A673 (cell line): ENCODE data around the gene GALNT9. TPM values are rescaled to one million over a fixed set of nuclear protein-coding genes. Genes with fewer than 3 reads are reported as not detected.

Experiments used
- BruUV-seq: library from RNA; stranded (reverse); fragments of 400-500 nt; replicated peaks from 2 replicates; lab custom pipeline; 2021; lab: Mats Ljungman, UMichigan
- CTCF ChIA-PET: fragments of 300-600 bp; sonication (Branson Sonifier 250); formaldehyde crosslinking; loops from one replicate; lab custom pipeline; 2022; ENCODE audit warnings: antibody characterized with exemption; lab: Charles Lee
- POLR2A ChIA-PET: fragments of 300-600 bp; sonication (Branson Sonifier 250); formaldehyde crosslinking; loops from one replicate; lab custom pipeline; 2022; ENCODE audit warnings: antibody characterized with exemption; ENCODE audit not compliant: low non-redundant PET; lab: Charles Lee
- DNase-seq: peaks from one replicate; pipeline ENCODE4 v3.0.0-alpha.2; 2015; ENCODE audit warnings: low spot score
- H3K27ac ChIP-seq: fragments of 200-600 bp; sonication (generic); 2 replicates; pipeline ENCODE4 v1.5.1; 2016; ENCODE audit warnings: mixed run types, low read depth, mild to moderate bottlenecking, mixed read lengths, antibody characterized with exemption, low read length; ENCODE audit not compliant: poor library complexity, severe bottlenecking
- H3K27me3 ChIP-seq: fragments of 200-600 bp; sonication (generic); replicated peaks from 2 replicates; pipeline ENCODE4 v1.6.1; 2017; ENCODE audit warnings: mixed run types, low read depth, mild to moderate bottlenecking, mixed read lengths, antibody characterized with exemption, low read length; ENCODE audit not compliant: insufficient read depth, poor library complexity
- H3K36me3 ChIP-seq: fragments of 200-600 bp; sonication (generic); 2 replicates; pipeline ENCODE4 v1.6.1; 2016; ENCODE audit warnings: mixed run types, mild to moderate bottlenecking, mixed read lengths, antibody characterized with exemption, low read length; ENCODE audit not compliant: insufficient read depth, poor library complexity, severe bottlenecking
- H3K4me1 ChIP-seq: fragments of 200-600 bp; sonication (generic); 2 replicates; pipeline ENCODE4 v1.6.1; 2017; ENCODE audit warnings: mixed run types, mild to moderate bottlenecking, mixed read lengths, antibody characterized with exemption, low read length; ENCODE audit not compliant: insufficient read depth, poor library complexity, severe bottlenecking
- H3K4me3 ChIP-seq: fragments of 200-600 bp; sonication (generic); 2 replicates; pipeline ENCODE4 v1.5.1; 2016; ENCODE audit warnings: low read depth, mixed run types, mild to moderate bottlenecking, mixed read lengths, low read length; ENCODE audit not compliant: poor library complexity, severe bottlenecking
- H3K9me3 ChIP-seq: fragments of 200-600 bp; sonication (generic); 2 replicates; pipeline ENCODE4 v1.6.1; 2016; ENCODE audit warnings: mixed run types, low read depth, mild to moderate bottlenecking, mixed read lengths, antibody characterized with exemption, low read length; ENCODE audit not compliant: poor library complexity, severe bottlenecking
- EZH2 ChIP-seq: fragments of 200-600 bp; sonication (generic); IDR thresholded peaks from 2 replicates; pipeline ENCODE4 v1.6.1; 2017; ENCODE audit warnings: borderline replicate concordance, low read depth, mild to moderate bottlenecking, mixed read lengths, antibody characterized with exemption, low read length; ENCODE audit not compliant: poor library complexity, severe bottlenecking
- intact Hi-C: fragments of 100-400 bp; cut with micrococcal nuclease; formaldehyde crosslinking; loops from one replicate; pipeline ENCODE4 v1.10.0; 2022; ENCODE audit not compliant: unreplicated experiment
- total RNA-seq: library from RNA; stranded (reverse); gene quantifications from 2 replicates; pipeline ENCODE4 v1.2.3, GENCODE V29; 2021
- TF ChIP-seq, protein P1 (sequence below): fragments of 300-800, 200-600 bp; sonication (generic); conservative IDR thresholded peaks from 2 replicates; pipeline ENCODE4 v1.5.1; 2017; ENCODE audit warnings: low read depth, mild to moderate bottlenecking, antibody characterized with exemption, low read length, moderate library complexity, mixed read lengths

The GALNT9 gene
- total RNA-seq, 1 experiment from 2014 or later = 7.4 TPM

DNA sequence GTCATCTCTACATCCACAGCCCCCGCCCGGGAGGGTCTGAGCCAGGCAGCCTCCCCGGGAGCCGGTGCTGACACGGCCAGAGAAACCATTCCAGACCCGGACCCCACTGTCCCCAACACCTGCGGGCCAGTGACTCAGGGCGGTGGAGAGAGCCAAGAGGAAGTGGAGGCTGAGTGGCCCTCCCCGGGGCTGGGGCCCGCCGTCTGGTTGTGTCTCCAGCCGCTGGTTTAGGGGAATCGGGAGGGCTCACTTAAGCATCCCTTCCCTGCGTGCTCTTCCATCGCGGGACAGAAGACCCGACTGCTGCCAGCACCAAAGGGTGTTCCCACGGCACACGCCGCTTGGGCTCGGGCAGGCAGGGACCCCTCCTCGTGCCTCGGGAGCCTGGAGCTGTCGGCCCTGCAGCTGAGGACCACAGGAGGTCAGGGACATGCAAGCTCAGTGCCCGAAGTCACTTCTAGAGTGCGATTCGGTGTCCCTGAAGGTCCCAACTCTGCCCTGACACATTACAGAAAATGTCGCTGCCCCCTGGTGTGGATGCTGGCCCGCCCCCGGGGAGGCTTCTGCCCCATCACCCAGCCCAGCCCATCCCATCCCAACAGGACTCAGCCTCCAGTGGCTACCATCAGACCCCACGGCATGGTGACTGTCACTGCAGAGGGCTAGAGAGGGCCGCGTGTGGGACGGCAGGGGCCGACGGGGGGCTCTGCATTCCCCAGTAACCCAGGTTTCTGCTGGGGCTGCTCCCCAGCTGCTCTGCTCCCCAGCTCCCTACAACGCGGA is 50.8 kb downstream of the GALNT9 start:
- no peak overlapping the region for H3K4me3 ChIP-seq
- H3K27ac ChIP-seq = no peak overlapping the region
- H3K9me3 ChIP-seq = no peaks in the 10 kb centered on the region
- no TSS peak for BruUV-seq
- ChIA-PET POLR2A (no interaction called here), CTCF (no interaction called here)
- H3K4me1 ChIP-seq = no peaks in the 10 kb centered on the region
- H3K27me3 ChIP-seq = no peaks in the 10 kb centered on the region
- DNase-seq = no peak
- intact Hi-C loops = no loop called here
- no peak for TF ChIP-seq EZH2
- TF ChIP-seq, protein P1, sequence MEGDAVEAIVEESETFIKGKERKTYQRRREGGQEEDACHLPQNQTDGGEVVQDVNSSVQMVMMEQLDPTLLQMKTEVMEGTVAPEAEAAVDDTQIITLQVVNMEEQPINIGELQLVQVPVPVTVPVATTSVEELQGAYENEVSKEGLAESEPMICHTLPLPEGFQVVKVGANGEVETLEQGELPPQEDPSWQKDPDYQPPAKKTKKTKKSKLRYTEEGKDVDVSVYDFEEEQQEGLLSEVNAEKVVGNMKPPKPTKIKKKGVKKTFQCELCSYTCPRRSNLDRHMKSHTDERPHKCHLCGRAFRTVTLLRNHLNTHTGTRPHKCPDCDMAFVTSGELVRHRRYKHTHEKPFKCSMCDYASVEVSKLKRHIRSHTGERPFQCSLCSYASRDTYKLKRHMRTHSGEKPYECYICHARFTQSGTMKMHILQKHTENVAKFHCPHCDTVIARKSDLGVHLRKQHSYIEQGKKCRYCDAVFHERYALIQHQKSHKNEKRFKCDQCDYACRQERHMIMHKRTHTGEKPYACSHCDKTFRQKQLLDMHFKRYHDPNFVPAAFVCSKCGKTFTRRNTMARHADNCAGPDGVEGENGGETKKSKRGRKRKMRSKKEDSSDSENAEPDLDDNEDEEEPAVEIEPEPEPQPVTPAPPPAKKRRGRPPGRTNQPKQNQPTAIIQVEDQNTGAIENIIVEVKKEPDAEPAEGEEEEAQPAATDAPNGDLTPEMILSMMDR = no peak
- no peaks in the 10 kb centered on the region for H3K36me3 ChIP-seq

DNA sequence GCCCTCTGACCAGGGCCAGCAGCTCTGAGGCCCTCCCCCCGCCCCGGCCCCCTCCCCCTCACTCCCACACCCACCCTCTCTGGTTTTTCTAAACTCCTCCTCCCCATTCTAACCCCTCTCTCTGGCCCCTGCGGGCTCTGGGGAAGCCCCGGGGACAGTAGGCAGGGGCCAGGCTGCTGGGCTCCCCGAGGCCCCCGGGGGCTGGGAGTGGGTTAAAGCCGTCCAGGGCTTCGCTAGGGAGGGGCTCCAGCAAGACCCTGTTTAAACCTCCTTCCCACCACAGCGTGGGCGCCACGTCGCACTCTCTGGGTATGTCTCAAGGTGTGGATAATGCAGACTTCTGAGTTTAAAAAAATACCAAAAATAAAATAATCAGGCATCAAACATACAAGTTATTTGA is 51.4 kb downstream of the GALNT9 start:
- no TSS peak for BruUV-seq
- ChIA-PET CTCF (no interaction called here), POLR2A (no interaction called here)
- no peaks in the 10 kb centered on the region for H3K9me3 ChIP-seq
- H3K4me3 ChIP-seq = no peak overlapping the region
- no peak overlapping the region for H3K27ac ChIP-seq
- no peaks in the 10 kb centered on the region for H3K27me3 ChIP-seq
- no peaks in the 10 kb centered on the region for H3K36me3 ChIP-seq
- intact Hi-C loops = no loop called here
- TF ChIP-seq EZH2 = no peak
- TF ChIP-seq, protein P1 = no peak
- DNase-seq = no peak
- H3K4me1 ChIP-seq = no peaks in the 10 kb centered on the region

DNA sequence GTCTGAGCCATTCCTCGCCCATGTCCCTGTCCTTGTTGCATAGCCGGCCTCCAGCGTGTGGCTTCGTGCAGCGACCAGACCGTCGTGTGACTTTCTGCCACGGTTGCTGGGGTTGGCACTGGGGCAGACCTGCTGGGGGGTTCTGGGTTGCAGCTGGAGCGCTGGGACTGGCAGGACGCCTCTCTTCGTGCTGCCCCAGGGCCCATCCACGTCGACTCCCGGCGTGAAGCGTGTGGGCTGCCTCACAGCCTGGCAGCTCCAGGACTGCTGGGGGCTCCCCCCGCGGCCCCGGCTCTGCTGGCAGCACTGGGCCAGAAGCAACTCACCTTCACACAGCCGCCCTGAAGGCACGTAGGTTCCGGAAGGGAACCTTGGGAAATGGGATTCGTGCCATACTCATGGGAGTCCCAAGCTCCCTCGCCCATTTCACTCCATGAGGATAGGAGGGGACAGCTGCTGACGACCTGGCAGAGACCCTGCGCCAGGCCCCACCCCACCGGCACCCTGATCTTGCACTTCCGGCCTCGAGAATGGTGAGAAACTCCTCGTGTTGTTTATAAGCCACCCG is 51.9 kb downstream of the GALNT9 start:
- H3K4me1 ChIP-seq = no peaks in the 10 kb centered on the region
- intact Hi-C loops = no loop called here
- DNase-seq = no peak
- H3K27me3 ChIP-seq = no peaks in the 10 kb centered on the region
- ChIA-PET POLR2A (no interaction called here), CTCF (no interaction called here)
- no peaks in the 10 kb centered on the region for H3K36me3 ChIP-seq
- TF ChIP-seq, protein P1 = no peak
- no peak for TF ChIP-seq EZH2
- BruUV-seq = no TSS peak
- no peaks in the 10 kb centered on the region for H3K9me3 ChIP-seq
- no peak overlapping the region for H3K4me3 ChIP-seq
- no peak overlapping the region for H3K27ac ChIP-seq
